MM.1S (cell line): ENCODE measurements around the gene IGSF9B.

ENCODE experiments used
- DNase-seq: peaks from one replicate; pipeline ENCODE4 v3.0.0-alpha.2; 2015
- H2AFZ ChIP-seq: fragments of 300-600 bp; sonication (generic); 2 replicates; pipeline ENCODE4 v1.6.0; 2016; ENCODE audit warnings: antibody characterized with exemption, low read length
- H3F3A ChIP-seq: fragments of 300-600 bp; sonication (generic); 2 replicates; pipeline ENCODE4 v1.6.1; 2016; ENCODE audit warnings: mild to moderate bottlenecking, antibody characterized with exemption, low read length, moderate library complexity, mixed read lengths; ENCODE audit not compliant: insufficient read depth
- H3K27ac ChIP-seq: fragments of 300-600 bp; sonication (generic); 2 replicates; pipeline ENCODE4 v1.5.1; 2016; ENCODE audit warnings: mild to moderate bottlenecking, low read length
- H3K27me3 ChIP-seq: fragments of 300-600 bp; sonication (generic); replicated peaks from 2 replicates; pipeline ENCODE4 v1.6.0; 2016; ENCODE audit warnings: low read length; ENCODE audit not compliant: insufficient read depth
- H3K36me3 ChIP-seq: fragments of 300-600 bp; sonication (generic); replicated peaks from 2 replicates; pipeline ENCODE4 v1.6.1; 2016; ENCODE audit warnings: mild to moderate bottlenecking, low read length, mixed read lengths; ENCODE audit not compliant: insufficient read depth
- H3K4me1 ChIP-seq: fragments of 300-600 bp; sonication (generic); 2 replicates; pipeline ENCODE4 v1.6.1; 2016; ENCODE audit warnings: low read length, mixed read lengths
- H3K4me2 ChIP-seq: fragments of 300-600 bp; sonication (generic); 2 replicates; pipeline ENCODE4 v1.6.0; 2016; ENCODE audit warnings: low read depth, low read length
- H3K4me3 ChIP-seq: fragments of 300-600 bp; sonication (generic); 2 replicates; pipeline ENCODE4 v1.5.1; 2016; ENCODE audit warnings: low read length, mixed read lengths
- H3K79me2 ChIP-seq: fragments of 300-600 bp; sonication (generic); 2 replicates; pipeline ENCODE4 v1.6.1; 2016; ENCODE audit warnings: mixed run types, low read length, mixed read lengths
- H3K9ac ChIP-seq: fragments of 300-600 bp; sonication (generic); 2 replicates; pipeline ENCODE4 v1.6.1; 2016; ENCODE audit warnings: low read length, mixed read lengths
- H3K9me2 ChIP-seq: fragments of 300-600 bp; sonication (generic); replicated peaks from 2 replicates; pipeline ENCODE4 v1.6.1; 2016; ENCODE audit warnings: mild to moderate bottlenecking, low read length, mixed read lengths; ENCODE audit not compliant: insufficient read depth
- H3K9me3 ChIP-seq: fragments of 300-600 bp; sonication (generic); replicated peaks from 2 replicates; pipeline ENCODE4 v1.6.1; 2016; ENCODE audit warnings: mild to moderate bottlenecking, low read length, mixed read lengths; ENCODE audit not compliant: insufficient read depth
- H4K20me1 ChIP-seq: fragments of 300-600 bp; sonication (generic); 2 replicates; pipeline ENCODE4 v1.6.1; 2016; ENCODE audit warnings: mild to moderate bottlenecking, low read length, moderate library complexity, mixed read lengths; ENCODE audit not compliant: insufficient read depth
- CTCF ChIP-seq: fragments of 300-600 bp; sonication (generic); IDR thresholded peaks from 2 replicates; pipeline ENCODE4 v1.5.1; 2016; ENCODE audit warnings: antibody characterized with exemption, low read length, mixed read lengths
- EZH2 ChIP-seq: fragments of 300-600 bp; sonication (generic); optimal IDR thresholded peaks from 2 replicates; pipeline ENCODE3; 2017; ENCODE audit warnings: low read depth, mild to moderate bottlenecking, antibody characterized with exemption, low read length, mixed read lengths
- EZH2phosphoT487 ChIP-seq: fragments of 300-600 bp; sonication (generic); IDR thresholded peaks from 2 replicates; pipeline ENCODE4 v1.6.1; 2018; ENCODE audit warnings: antibody characterized with exemption, low read length

The IGSF9B gene

DNA sequence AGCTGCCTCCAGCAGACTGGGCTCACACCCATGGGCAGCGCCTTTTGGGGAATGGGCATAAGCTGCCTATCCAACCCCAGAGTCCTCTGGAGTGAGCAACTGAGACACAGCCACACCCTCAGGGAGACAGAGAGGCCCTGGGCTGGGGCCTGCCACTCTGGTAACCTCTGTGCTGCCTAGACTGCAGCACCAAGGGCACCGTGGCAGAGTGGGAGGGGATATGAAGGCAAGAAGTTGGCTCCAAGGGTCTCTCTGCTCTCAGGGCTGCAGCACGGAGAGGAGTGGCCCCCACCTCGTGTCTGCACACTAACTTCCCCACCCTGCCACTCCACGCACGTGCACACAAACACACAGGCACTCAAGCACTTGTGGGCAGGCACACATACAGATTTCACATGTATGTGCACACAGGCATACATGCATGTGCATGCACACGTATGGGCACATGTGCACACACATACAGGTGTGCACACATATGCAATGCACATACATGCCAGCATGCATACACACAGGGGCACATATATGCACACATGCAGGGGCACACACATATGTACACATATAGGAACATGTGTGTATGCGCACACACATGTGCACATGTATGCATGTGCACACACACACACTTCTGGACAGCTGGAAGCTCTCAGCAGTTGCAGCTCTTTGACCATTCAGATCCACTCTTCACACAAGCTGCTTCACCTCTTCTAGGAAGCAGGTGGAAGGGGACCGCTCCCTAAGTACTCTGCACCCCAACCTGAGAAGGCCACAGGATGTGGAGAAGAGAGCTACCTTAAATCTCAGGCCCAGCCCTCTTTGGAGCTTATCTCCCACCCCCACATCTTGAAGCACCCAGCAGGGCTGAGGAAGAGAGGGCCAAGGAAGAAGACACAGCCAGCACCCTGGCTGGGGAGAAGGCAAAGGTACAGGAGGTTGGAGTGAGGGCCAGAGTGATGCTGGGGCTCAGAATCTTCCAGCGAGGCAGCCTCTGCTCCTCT is 4.3 kb downstream of the IGSF9B start:
- DNase-seq = no peak
- Histone ChIP-seq H3K9ac (no peak overlapping the region), H3F3A (no peaks in the 10 kb centered on the region), H2AFZ (no peak overlapping the region), H3K27ac (no peak overlapping the region), H3K4me1 (no peaks in the 10 kb centered on the region), H3K27me3 (no peaks in the 10 kb centered on the region), H3K9me3 (no peaks in the 10 kb centered on the region), H3K9me2 (no peaks in the 10 kb centered on the region), H3K79me2 (no peaks in the 10 kb centered on the region), H3K4me2 (no peak overlapping the region), H3K4me3 (no peak overlapping the region), H4K20me1 (no peaks in the 10 kb centered on the region), H3K36me3 (no peaks in the 10 kb centered on the region)
- TF ChIP-seq EZH2phosphoT487 (no peak), EZH2 (no peak), CTCF (no peak)

DNA sequence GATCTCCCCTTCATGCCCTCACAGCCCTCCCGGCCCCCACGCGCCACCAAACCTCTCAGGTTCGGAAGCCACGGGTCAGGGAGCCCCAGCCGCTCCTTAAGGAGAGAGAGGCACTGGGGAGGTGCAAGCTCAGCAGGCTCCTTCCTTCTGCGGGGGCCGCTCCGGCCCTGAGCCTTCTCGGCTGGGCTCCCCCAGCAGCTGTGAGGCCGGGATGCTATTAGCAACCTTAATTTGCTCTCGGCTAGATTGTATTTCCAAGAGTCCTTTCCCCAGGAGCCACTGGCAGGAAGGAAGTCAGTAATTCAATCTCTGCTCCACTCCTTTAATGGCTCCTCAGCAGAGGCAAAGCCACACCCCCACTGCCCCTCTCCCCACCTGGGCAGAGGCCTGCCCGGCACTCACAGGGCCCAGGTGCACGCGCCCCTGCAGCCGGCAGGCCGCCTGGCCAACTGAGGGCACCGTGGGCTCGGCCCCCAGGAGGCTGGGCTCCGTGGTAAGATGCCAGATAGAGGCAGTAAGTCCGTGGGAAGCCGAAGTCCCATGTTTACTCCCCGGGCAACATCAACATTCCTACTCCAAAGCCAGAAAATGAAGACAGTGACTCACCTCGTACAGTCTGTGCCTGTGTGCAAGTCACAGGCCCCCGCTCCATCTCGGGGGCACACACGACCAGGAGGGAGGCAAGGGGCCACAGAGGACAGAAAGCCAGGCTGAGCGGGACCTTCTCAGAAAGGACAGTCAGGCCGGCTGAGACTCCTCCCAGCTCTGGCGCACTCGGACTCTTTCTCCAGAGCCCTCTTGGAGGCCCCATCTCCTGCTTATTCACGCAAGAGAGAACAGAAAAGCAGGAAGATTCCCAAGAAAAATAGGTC is 5.2 kb downstream of the IGSF9B start:
- Histone ChIP-seq H3K27ac (no peak overlapping the region), H3K27me3 (no peaks in the 10 kb centered on the region), H3K4me2 (no peak overlapping the region), H3K4me3 (no peak overlapping the region), H3K9me3 (no peaks in the 10 kb centered on the region), H3K79me2 (no peaks in the 10 kb centered on the region), H2AFZ (no peak overlapping the region), H3K36me3 (no peaks in the 10 kb centered on the region), H4K20me1 (no peaks in the 10 kb centered on the region), H3K9me2 (no peaks in the 10 kb centered on the region), H3K9ac (no peak overlapping the region), H3F3A (no peaks in the 10 kb centered on the region), H3K4me1 (no peaks in the 10 kb centered on the region)
- TF ChIP-seq EZH2phosphoT487 (no peak), CTCF (no peak), EZH2 (no peak)
- DNase-seq = no peak

DNA sequence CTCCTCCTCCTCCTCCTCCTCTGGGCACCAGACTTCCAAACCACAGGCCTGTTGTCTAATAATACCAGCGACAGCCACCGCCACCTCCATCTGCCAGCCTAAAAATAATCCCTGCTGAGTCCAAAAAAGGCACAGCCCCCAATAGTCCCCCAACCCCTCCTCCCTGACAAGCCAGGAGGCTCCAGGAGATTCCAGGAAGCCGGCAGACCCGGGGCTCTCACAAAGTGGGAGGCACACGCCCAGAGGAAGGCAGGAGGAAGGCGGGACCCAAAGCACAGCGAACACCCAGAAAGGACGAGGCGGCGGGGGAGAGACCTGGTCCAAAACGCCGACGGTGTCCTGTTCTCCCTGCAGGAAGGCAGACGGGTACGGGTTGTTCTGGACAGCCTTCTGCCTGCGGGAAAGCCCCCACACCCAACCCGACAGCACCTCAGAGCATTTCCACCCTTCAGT is 5.9 kb downstream of the IGSF9B start:
- H3K4me3 ChIP-seq = no peak overlapping the region
- no peak for DNase-seq
- H2AFZ ChIP-seq = no peak overlapping the region
- no peak overlapping the region for H3K4me2 ChIP-seq
- no peaks in the 10 kb centered on the region for H3K79me2 ChIP-seq
- no peaks in the 10 kb centered on the region for H3K4me1 ChIP-seq
- no peaks in the 10 kb centered on the region for H3K9me3 ChIP-seq
- no peaks in the 10 kb centered on the region for H4K20me1 ChIP-seq
- no peaks in the 10 kb centered on the region for H3F3A ChIP-seq
- TF ChIP-seq EZH2 (no peak), EZH2phosphoT487 (no peak), CTCF (no peak)
- H3K27me3 ChIP-seq = no peaks in the 10 kb centered on the region
- no peak overlapping the region for H3K27ac ChIP-seq
- H3K9ac ChIP-seq = no peak overlapping the region
- no peaks in the 10 kb centered on the region for H3K9me2 ChIP-seq
- no peaks in the 10 kb centered on the region for H3K36me3 ChIP-seq
